MCF 10A (cell line): ENCODE data around the gene RAB1B. TPM values are rescaled to one million over a fixed set of nuclear protein-coding genes. Genes with fewer than 3 reads are reported as not detected.

Experiments used
- BruUV-seq: library from RNA; stranded (reverse); fragments of 400-500 nt; replicated peaks from 2 replicates; lab custom pipeline; 2021; lab: Mats Ljungman, UMichigan
- CTCF ChIA-PET: fragments of 300-600 bp; sonication (Branson Sonifier 250); formaldehyde crosslinking; extraction: SDS; loops from one replicate; lab custom pipeline; 2021; ENCODE audit warnings: antibody characterized with exemption, inconsistent platforms; lab: Yijun Ruan, JAX
- POLR2A ChIA-PET: fragments of 300-600, 350-650 bp; sonication (Branson Sonifier 250); formaldehyde crosslinking; extraction: SDS; loops from one replicate; lab custom pipeline; 2020; ENCODE audit warnings: antibody characterized with exemption, inconsistent platforms; lab: Yijun Ruan, JAX
- DNase-seq: peaks from one replicate; pipeline ENCODE4 v3.0.0-alpha.2; 2018; ENCODE audit not compliant: unreplicated experiment
- H3K27ac Mint-ChIP-seq: one replicate; pipeline ENCODE4 v1.8.0; 2022; ENCODE audit warnings: mild to moderate bottlenecking, low read depth, mixed read lengths; ENCODE audit not compliant: unreplicated experiment
- H3K27me3 Mint-ChIP-seq: one replicate; pipeline ENCODE4 v1.8.0; 2022; ENCODE audit warnings: mixed read lengths; ENCODE audit not compliant: insufficient read depth, unreplicated experiment
- H3K36me3 Mint-ChIP-seq: one replicate; pipeline ENCODE4 v1.8.0; 2022; ENCODE audit warnings: mild to moderate bottlenecking, moderate library complexity, mixed read lengths; ENCODE audit not compliant: insufficient read depth, unreplicated experiment
- H3K4me1 Mint-ChIP-seq: one replicate; pipeline ENCODE4 v1.8.0; 2022; ENCODE audit warnings: mixed read lengths; ENCODE audit not compliant: insufficient read depth, unreplicated experiment
- H3K4me3 Mint-ChIP-seq: one replicate; pipeline ENCODE4 v1.8.0; 2022; ENCODE audit warnings: mild to moderate bottlenecking, moderate library complexity, mixed read lengths; ENCODE audit not compliant: unreplicated experiment
- H3K9me3 Mint-ChIP-seq: one replicate; pipeline ENCODE4 v1.8.0; 2022; ENCODE audit warnings: mixed read lengths; ENCODE audit not compliant: unreplicated experiment
- intact Hi-C: fragments of 100-400 bp; cut with micrococcal nuclease; formaldehyde crosslinking; loops from 2 replicates; pipeline ENCODE4 v1.14.1; 2022
- total RNA-seq: library from RNA; stranded (reverse); gene quantifications from 2 replicates; pipeline ENCODE4 v1.2.3, GENCODE V29; 2022
- TF ChIP-seq, protein P1 (sequence below): fragments of 200-600 bp; IDR thresholded peaks from one replicate; pipeline ENCODE4 v1.8.0; 2022; ENCODE audit warnings: antibody characterized with exemption, mild to moderate bottlenecking; ENCODE audit not compliant: unreplicated experiment

Gene RAB1B
- total RNA-seq, 1 experiment from 2014 or later, result 87.0 TPM

DNA sequence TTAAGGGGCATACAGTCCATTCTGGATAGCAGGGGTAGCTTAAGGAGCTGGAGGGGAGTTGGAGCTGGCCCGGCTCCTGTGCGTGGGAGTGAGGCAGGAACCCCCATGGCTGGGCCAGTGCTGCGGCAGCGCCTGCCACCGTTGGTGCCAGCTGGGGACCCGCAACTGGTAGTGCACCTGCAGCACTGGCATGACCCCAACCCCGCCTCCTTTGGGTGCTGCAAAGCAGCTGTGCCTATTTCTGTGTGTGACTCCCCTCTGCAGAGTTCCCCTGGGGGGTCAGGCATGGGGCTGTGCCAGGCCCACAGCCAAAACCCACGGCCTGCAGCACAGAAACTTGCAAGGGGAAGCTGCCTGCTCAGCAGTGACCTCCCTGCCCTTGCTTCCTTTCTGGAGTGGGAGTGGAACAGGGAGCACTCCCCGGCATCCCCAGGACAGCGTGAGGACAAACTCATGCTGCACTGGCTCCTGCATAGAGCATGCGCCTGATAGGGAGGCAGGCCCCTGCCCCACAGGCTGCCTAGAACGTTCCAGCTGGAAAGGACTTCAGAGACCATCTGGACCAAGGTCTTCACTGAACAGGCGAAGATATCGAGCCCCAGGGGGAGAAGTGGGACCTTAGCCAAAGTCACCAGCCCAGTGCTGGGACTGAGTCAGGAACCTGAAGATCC lies 26.2 kb upstream of the RAB1B start:
- no peak for DNase-seq
- Mint-ChIP-seq H3K4me1 (no peaks in the 10 kb centered on the region), H3K4me3 (no peak overlapping the region), H3K9me3 (no peaks in the 10 kb centered on the region), H3K36me3 (peaks cover 50% of the 10 kb centered on the region), H3K27me3 (no peaks in the 10 kb centered on the region), H3K27ac (no peak overlapping the region)
- TF ChIP-seq, protein P1, sequence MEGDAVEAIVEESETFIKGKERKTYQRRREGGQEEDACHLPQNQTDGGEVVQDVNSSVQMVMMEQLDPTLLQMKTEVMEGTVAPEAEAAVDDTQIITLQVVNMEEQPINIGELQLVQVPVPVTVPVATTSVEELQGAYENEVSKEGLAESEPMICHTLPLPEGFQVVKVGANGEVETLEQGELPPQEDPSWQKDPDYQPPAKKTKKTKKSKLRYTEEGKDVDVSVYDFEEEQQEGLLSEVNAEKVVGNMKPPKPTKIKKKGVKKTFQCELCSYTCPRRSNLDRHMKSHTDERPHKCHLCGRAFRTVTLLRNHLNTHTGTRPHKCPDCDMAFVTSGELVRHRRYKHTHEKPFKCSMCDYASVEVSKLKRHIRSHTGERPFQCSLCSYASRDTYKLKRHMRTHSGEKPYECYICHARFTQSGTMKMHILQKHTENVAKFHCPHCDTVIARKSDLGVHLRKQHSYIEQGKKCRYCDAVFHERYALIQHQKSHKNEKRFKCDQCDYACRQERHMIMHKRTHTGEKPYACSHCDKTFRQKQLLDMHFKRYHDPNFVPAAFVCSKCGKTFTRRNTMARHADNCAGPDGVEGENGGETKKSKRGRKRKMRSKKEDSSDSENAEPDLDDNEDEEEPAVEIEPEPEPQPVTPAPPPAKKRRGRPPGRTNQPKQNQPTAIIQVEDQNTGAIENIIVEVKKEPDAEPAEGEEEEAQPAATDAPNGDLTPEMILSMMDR, result no peak
- no TSS peak for BruUV-seq
- ChIA-PET CTCF (interaction anchor here (0.8 to 2.2 kb wide), 3 partner anchors 18 to 37 kb away, joined by 3 to 9 read pairs (median 3); no protein-coding TSS in a partner anchor), POLR2A (no interaction called here)
- intact Hi-C loops, result no loop called here

- Mint-ChIP-seq H3K4me3 (no peak overlapping the region), H3K36me3 (peaks cover 38% of the 10 kb centered on the region), H3K27me3 (no peaks in the 10 kb centered on the region), H3K27ac (no peak overlapping the region), H3K4me1 (no peaks in the 10 kb centered on the region), H3K9me3 (no peaks in the 10 kb centered on the region)
- ChIA-PET POLR2A (no interaction called here), CTCF (no interaction called here)
- BruUV-seq, result TSS peak; percentile 55
- intact Hi-C loops, result no loop called here
- no peak for DNase-seq
- TF ChIP-seq, protein P1, result no peak
Measured at GRCh38 chr11:66243782-66244535, 24.5 kb upstream of the RAB1B start.

- no peaks in the 10 kb centered on the region for H3K4me1 Mint-ChIP-seq
- ChIA-PET POLR2A (no interaction called here), CTCF (interaction anchor here (0.7 to 1.7 kb wide), 3 partner anchors 11 to 644 kb away, joined by 3 to 9 read pairs (median 6); no protein-coding TSS in a partner anchor)
- no TSS peak for BruUV-seq
- H3K36me3 Mint-ChIP-seq, result peaks cover 33% of the 10 kb centered on the region
- no peaks in the 10 kb centered on the region for H3K9me3 Mint-ChIP-seq
- no peak overlapping the region for H3K27ac Mint-ChIP-seq
- no peak for DNase-seq
- H3K27me3 Mint-ChIP-seq, result no peaks in the 10 kb centered on the region
- intact Hi-C loops, result no loop called here
- H3K4me3 Mint-ChIP-seq, result no peak overlapping the region
- TF ChIP-seq, protein P1, result no peak
Measured at GRCh38 chr11:66247295-66247694, 21.1 kb upstream of the RAB1B start.

DNA sequence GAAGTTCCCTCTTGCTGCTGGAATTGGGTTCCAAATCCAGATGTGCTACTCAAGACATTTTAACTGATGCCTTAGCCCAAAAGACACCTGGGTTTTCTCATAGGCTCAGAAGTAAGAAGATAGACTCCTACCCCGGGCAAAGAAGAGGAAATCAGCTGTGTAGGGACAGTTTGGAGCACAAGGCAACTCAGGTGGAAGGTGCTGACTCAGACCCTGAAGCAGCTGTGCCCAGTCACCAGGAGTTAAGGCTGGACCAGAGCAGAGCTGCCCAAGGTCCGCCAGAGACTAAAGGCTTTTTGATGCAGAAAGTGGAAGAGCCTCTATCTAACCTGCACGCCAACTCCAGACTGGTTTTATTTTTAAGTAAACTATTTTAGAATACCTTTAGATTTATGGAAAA lies 20.6 kb upstream of the RAB1B start:
- no peaks in the 10 kb centered on the region for H3K27me3 Mint-ChIP-seq
- CTCF ChIA-PET, result interaction anchor here (0.7 to 1.7 kb wide), 3 partner anchors 11 to 643 kb away, joined by 3 to 9 read pairs (median 6); no protein-coding TSS in a partner anchor
- POLR2A ChIA-PET, result no interaction called here
- H3K4me1 Mint-ChIP-seq, result no peaks in the 10 kb centered on the region
- no peak for DNase-seq
- H3K4me3 Mint-ChIP-seq, result no peak overlapping the region
- H3K9me3 Mint-ChIP-seq, result no peaks in the 10 kb centered on the region
- H3K27ac Mint-ChIP-seq, result no peak overlapping the region
- BruUV-seq, result no TSS peak
- TF ChIP-seq, protein P1, result no peak
- peaks cover 29% of the 10 kb centered on the region for H3K36me3 Mint-ChIP-seq
- intact Hi-C loops, result no loop called here
